ENCODE data around the gene DIPK1C. TPM values are rescaled to one million over a fixed set of nuclear protein-coding genes. Genes with fewer than 3 reads are reported as not detected.

DIPK1C gene
- total RNA-seq, 2 donors from 2014 or later: not detected

GRCh38 chr18:74497778-74498177, 40.7 kb upstream of the DIPK1C start:
- ATAC-seq: no peak
- Histone ChIP-seq H3K4me3 (no peak overlapping the region), H3K27ac (peak overlapping the region in 3 of 4 donors; percentile 82 to 98 (median 93))

GRCh38 chr18:74497324-74497676, 40.2 kb upstream of the DIPK1C start:
- ATAC-seq: no peak
- peaks cover 56% of the 10 kb centered on the region for H3K4me1 ChIP-seq
- H3K9me3 ChIP-seq: no peaks in the 10 kb centered on the region
- intact Hi-C loops (cut with DNase I): no loop called here
- no peak for TF ChIP-seq CTCF (IDR thresholded peaks at IDR 0.05)
- no peak for TF ChIP-seq POLR2A (IDR thresholded peaks at IDR 0.05)
- peak overlapping the region in 3 of 4 donors; percentile 93 to 98 (median 98) for H3K27ac ChIP-seq
- no peak for DNase-seq
- H3K4me3 ChIP-seq: no peak overlapping the region
- H3K27me3 ChIP-seq: no peaks in the 10 kb centered on the region
- H3K36me3 ChIP-seq (replicated peaks in 1 of 2; ENCODE audit: insufficient read depth in 1 of 2, low read depth in 2 of 2): no peaks in the 10 kb centered on the region
- 78 to 81% methylated on average over 8 of the region's 8 CpGs for WGBS, 2 donors

More at GRCh38 chr18:74497778-74498177, 40.7 kb upstream of the DIPK1C start:
- intact Hi-C loops (cut with DNase I): no loop called here
- Histone ChIP-seq H3K27me3 (no peaks in the 10 kb centered on the region), H3K9me3 (no peaks in the 10 kb centered on the region), H3K4me1 (peaks cover 61% of the 10 kb centered on the region), H3K36me3 (replicated peaks in 1 of 2; ENCODE audit: insufficient read depth in 1 of 2, low read depth in 2 of 2) (peaks cover 0 to 3% of the 10 kb centered on the region in 2 donors)
- DNase-seq: no peak
- WGBS, 2 donors: 41% methylated on average over 3 of the region's 3 CpGs
- TF ChIP-seq POLR2A (IDR thresholded peaks at IDR 0.05) (no peak), CTCF (IDR thresholded peaks at IDR 0.05) (no peak)

- Histone ChIP-seq H3K36me3 (replicated peaks in 1 of 2; ENCODE audit: insufficient read depth in 1 of 2, low read depth in 2 of 2) (no peaks in the 10 kb centered on the region), H3K27me3 (no peaks in the 10 kb centered on the region), H3K9me3 (no peaks in the 10 kb centered on the region), H3K4me1 (peaks cover 50% of the 10 kb centered on the region), H3K27ac (peak overlapping the region; percentile 93 to 98 (median 98)), H3K4me3 (peak overlapping the region; percentile 86 to 91)
- TF ChIP-seq POLR2A (IDR thresholded peaks at IDR 0.05): peak in 1 of 3 donors; percentile 24
- peak in 5 of 7 experiments; percentile 13 to 39 (median 23) for TF ChIP-seq CTCF (IDR thresholded peaks at IDR 0.05)
- intact Hi-C loops (cut with DNase I): no loop called here
- 1 to 2% methylated on average over 17 to 48 of the region's 48 CpGs for WGBS, 2 donors
- peak; percentile 36 for ATAC-seq
- peak; percentile 65 to 70 (median 68) for DNase-seq
These were observed 39.6 kb upstream of the DIPK1C start for GRCh38 chr18:74496508-74497323.

- WGBS, 2 donors: 0% methylated on average over 10 to 51 of the region's 71 CpGs
- no peaks in the 10 kb centered on the region for H3K9me3 ChIP-seq
- H3K4me1 ChIP-seq: peaks cover 41% of the 10 kb centered on the region
- no peaks in the 10 kb centered on the region for H3K36me3 ChIP-seq (replicated peaks in 1 of 2; ENCODE audit: insufficient read depth in 1 of 2, low read depth in 2 of 2)
- no peaks in the 10 kb centered on the region for H3K27me3 ChIP-seq
- peak; percentile 91 for ATAC-seq
- H3K4me3 ChIP-seq: peak within 1 kb of the TSS; percentile 86 to 91
- TF ChIP-seq CTCF (IDR thresholded peaks at IDR 0.05) (peak in 1 of 7 experiments; percentile 18), POLR2A (IDR thresholded peaks at IDR 0.05) (peak; percentile 71 to 92 (median 86))
- intact Hi-C loops (cut with DNase I): no loop called here
- peak; percentile 100 for DNase-seq
- H3K27ac ChIP-seq: peak within 1 kb of the TSS; percentile 93 to 98 (median 98)
These were observed 38.7 kb upstream of the DIPK1C start, which contains the start of gene CNDP2 for GRCh38 chr18:74495581-74496507. CNDP2 (plus strand) TSS chr18:74496363; CDS start chr18:74499974, 3,611 bp downstream.
